GM12878 (cell line): Measurements from ENCODE around the gene CYB561A3. TPM values are rescaled to one million over a fixed set of nuclear protein-coding genes. Genes with fewer than 3 reads are reported as not detected.

Source experiments
- BACH1 ChIP-seq: fragments of 450-650 bp; IDR thresholded peaks from 2 replicates; pipeline ENCODE4 v1.6.1; 2017; ENCODE audit warnings: mild to moderate bottlenecking, borderline replicate concordance
- BHLHE40 ChIP-seq, 2 experiments: fragments of 450-650 bp in 1 of 2; IDR thresholded peaks; 2 replicates each; pipeline ENCODE4 v1.6.1; 2011 to 2017; ENCODE audit warnings: low read depth in 2 of 2, borderline replicate concordance in 1 of 2, improper control_type of control experiment in 1 of 2, low read length in 1 of 2, mild to moderate bottlenecking in 1 of 2
- BMI1 ChIP-seq: fragments of 450-650 bp; IDR thresholded peaks from 2 replicates; pipeline ENCODE4 v1.6.1; 2016; ENCODE audit warnings: mild to moderate bottlenecking, moderate library complexity, borderline replicate concordance
- CHD1 ChIP-seq: IDR thresholded peaks from 2 replicates; pipeline ENCODE4 v1.6.1; 2012; ENCODE audit warnings: low read depth, low read length, improper control_type of control experiment
- CREM ChIP-seq: IDR thresholded peaks from 2 replicates; pipeline ENCODE4 v1.6.1; 2014; ENCODE audit warnings: antibody characterized with exemption, low read depth
- ETV6 ChIP-seq, 2 experiments: fragments of 450-650 bp in 1 of 2; IDR thresholded peaks in 1 of 2; conservative IDR thresholded peaks in 1 of 2; 2 replicates each; pipeline ENCODE4 v1.6.1; 2014; ENCODE audit warnings: antibody characterized with exemption in 1 of 2, borderline replicate concordance in 1 of 2, low read depth in 1 of 2, mild to moderate bottlenecking in 1 of 2, moderate library complexity in 1 of 2
- MEF2A ChIP-seq: IDR thresholded peaks from 2 replicates; pipeline ENCODE4 v1.6.1; 2011; ENCODE audit warnings: low read depth, mild to moderate bottlenecking, low read length, moderate library complexity; ENCODE audit not compliant: insufficient read depth
- NR2C1 ChIP-seq: fragments of 450-650 bp; IDR thresholded peaks from 2 replicates; pipeline ENCODE4 v1.6.1; 2017; ENCODE audit warnings: antibody characterized with exemption, mild to moderate bottlenecking, moderate library complexity
- PAX5 ChIP-seq: IDR thresholded peaks from 2 replicates; pipeline ENCODE4 v1.6.1; 2011; ENCODE audit warnings: low read depth, low read length, borderline replicate concordance
- POLR2AphosphoS5 ChIP-seq: IDR thresholded peaks from 2 replicates; pipeline ENCODE4 v1.6.1; 2011; ENCODE audit warnings: mild to moderate bottlenecking, low read length, inconsistent platforms
- RAD21 ChIP-seq: IDR thresholded peaks from 2 replicates; pipeline ENCODE4 v1.6.1; 2011; ENCODE audit warnings: mild to moderate bottlenecking, low read depth, low read length, moderate library complexity; ENCODE audit not compliant: insufficient read depth
- RB1 ChIP-seq: fragments of 450-650 bp; formaldehyde crosslinking; IDR thresholded peaks from 2 replicates; pipeline ENCODE4 v1.6.1; 2017; ENCODE audit warnings: mild to moderate bottlenecking, borderline replicate concordance
- SPI1 ChIP-seq: IDR thresholded peaks from 2 replicates; pipeline ENCODE4 v1.6.1; 2011; ENCODE audit warnings: low read depth, mild to moderate bottlenecking, low read length, moderate library complexity, borderline replicate concordance; ENCODE audit not compliant: insufficient read depth
- ZNF24 ChIP-seq: fragments of 450-650 bp; IDR thresholded peaks from 2 replicates; pipeline ENCODE4 v1.6.1; 2017; ENCODE audit warnings: antibody characterized with exemption, mild to moderate bottlenecking
- polyA plus RNA-seq, 11 experiments: library from polyadenylated mRNA; depleted of rRNA in 4 of 11; unstranded in 6 of 11; stranded (reverse) in 5 of 11; fragments of >200 nt; fragmentation: Nextera tagmentation in 4 of 11; fragmentation: Illumina TruSeq in 1 of 11; extraction: Ambion mirVana in 4 of 11; extraction: Trizol in 1 of 11; gene quantifications; 1 replicate in 1 of 11; 2 replicates in 10 of 11; pipeline versions ENCODE4 v1.2.1 to v1.2.3, GENCODE V29; 2011 to 2016; ENCODE audit warnings: inconsistent platforms in 2 of 11, missing spikeins in 2 of 11, low read depth in 1 of 11
- total RNA-seq, 4 experiments: library from RNA; depleted of rRNA in 3 of 4; stranded (reverse); fragments of >200 nt in 3 of 4; fragmentation: Illumina TruSeq in 1 of 4; extraction: Trizol in 1 of 4; gene quantifications; 2 replicates each; pipeline versions ENCODE4 v1.2.1 to v1.2.3, GENCODE V29; 2013 to 2021
- TF ChIP-seq, protein P1 (sequence below): fragments of 450-650 bp; IDR thresholded peaks from 2 replicates; pipeline ENCODE4 v1.6.1; 2017; ENCODE audit warnings: mild to moderate bottlenecking
- TF ChIP-seq, protein P2 (sequence below): IDR thresholded peaks from 2 replicates; pipeline ENCODE4 v1.6.1; 2012; ENCODE audit warnings: mild to moderate bottlenecking, low read depth, low read length
- TF ChIP-seq, protein P3 (sequence below): fragments of 450-650 bp; IDR thresholded peaks from 2 replicates; pipeline ENCODE4 v1.6.1; 2014; ENCODE audit warnings: mild to moderate bottlenecking
- TF ChIP-seq, protein P4 (sequence below): IDR thresholded peaks from 2 replicates; pipeline ENCODE4 v1.6.1; 2012; ENCODE audit warnings: low read depth, low read length, improper control_type of control experiment
- TF ChIP-seq, protein P5 (sequence below): fragments of 450-650 bp; IDR thresholded peaks from 2 replicates; pipeline ENCODE4 v1.6.1; 2017; ENCODE audit warnings: antibody characterized with exemption, mild to moderate bottlenecking, moderate library complexity

The CYB561A3 gene
- total and polyA plus RNA-seq, 10 of the 15 experiments (the other 5 are each of a cell fraction or from before 2014, with no cell fraction given) = 40.1 to 169 (median 74.4) TPM

DNA sequence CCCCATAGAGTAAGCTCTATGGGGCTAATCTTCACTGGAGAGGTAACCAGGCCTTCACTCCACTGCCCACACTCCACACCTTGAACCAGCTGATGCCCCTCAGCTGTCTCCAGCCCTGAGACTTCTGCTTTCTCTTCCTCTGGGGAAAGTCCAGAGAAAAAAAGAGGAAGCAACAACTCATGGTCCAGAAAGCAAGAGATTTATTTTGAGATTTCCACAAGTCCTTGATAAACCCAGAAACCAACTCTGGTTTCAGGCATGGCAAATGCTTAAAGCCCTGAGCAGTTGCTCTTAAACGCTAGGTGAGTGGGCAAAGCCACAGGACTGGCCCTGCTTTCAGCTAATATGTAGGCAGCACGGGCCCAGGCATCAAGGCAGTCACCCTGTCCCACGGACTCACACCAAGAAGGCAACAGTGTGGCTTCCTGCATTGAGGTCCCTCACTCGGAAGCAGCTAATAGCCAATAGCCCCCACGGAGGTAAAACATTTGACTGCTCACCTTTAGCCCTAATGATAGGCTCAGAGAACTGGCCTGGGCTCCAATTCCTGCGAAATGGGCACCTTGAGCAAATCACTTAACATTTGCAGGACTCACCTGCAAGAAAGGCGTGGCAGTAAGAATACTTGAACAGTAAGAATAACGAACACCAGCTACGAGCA, 4.3 kb downstream of the CYB561A3 start (continued):
- TF ChIP-seq RB1 (no peak), CHD1 (no peak), ZNF24 (no peak), PAX5 (peak; percentile 86; the same call in 1 of the 2 replicates), CREM (peak; percentile 20; the same call in 1 of the 2 replicates), BACH1 (no peak; the same call in 1 of the 2 replicates), SPI1 (peak; percentile 96), ETV6 (conservative IDR thresholded peaks at IDR 0.05 in 1 of 2, IDR thresholded peaks at IDR 0.05 in 1 of 2; ENCODE audit: borderline replicate concordance in 1 of 2, low read depth in 1 of 2) (peak in 1 of 2 experiments; percentile 27; a peak in 2 of 4 replicates), BHLHE40 (IDR thresholded peaks at IDR 0.05; ENCODE audit: borderline replicate concordance in 1 of 2, low read depth in 2 of 2, low read length in 1 of 2) (peak; percentile 40 to 72; a peak in 3 of 4 replicates), BMI1 (no peak), RAD21 (0 out of 2 replicates have a peak, but pooled peaks have one; percentile 5), POLR2AphosphoS5 (peak; percentile 58), NR2C1 (no peak), MEF2A (peak; percentile 75; the same call in 1 of the 2 replicates)
- TF ChIP-seq, protein P1, sequence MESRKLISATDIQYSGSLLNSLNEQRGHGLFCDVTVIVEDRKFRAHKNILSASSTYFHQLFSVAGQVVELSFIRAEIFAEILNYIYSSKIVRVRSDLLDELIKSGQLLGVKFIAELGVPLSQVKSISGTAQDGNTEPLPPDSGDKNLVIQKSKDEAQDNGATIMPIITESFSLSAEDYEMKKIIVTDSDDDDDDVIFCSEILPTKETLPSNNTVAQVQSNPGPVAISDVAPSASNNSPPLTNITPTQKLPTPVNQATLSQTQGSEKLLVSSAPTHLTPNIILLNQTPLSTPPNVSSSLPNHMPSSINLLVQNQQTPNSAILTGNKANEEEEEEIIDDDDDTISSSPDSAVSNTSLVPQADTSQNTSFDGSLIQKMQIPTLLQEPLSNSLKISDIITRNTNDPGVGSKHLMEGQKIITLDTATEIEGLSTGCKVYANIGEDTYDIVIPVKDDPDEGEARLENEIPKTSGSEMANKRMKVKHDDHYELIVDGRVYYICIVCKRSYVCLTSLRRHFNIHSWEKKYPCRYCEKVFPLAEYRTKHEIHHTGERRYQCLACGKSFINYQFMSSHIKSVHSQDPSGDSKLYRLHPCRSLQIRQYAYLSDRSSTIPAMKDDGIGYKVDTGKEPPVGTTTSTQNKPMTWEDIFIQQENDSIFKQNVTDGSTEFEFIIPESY = no peak
- TF ChIP-seq, protein P2, sequence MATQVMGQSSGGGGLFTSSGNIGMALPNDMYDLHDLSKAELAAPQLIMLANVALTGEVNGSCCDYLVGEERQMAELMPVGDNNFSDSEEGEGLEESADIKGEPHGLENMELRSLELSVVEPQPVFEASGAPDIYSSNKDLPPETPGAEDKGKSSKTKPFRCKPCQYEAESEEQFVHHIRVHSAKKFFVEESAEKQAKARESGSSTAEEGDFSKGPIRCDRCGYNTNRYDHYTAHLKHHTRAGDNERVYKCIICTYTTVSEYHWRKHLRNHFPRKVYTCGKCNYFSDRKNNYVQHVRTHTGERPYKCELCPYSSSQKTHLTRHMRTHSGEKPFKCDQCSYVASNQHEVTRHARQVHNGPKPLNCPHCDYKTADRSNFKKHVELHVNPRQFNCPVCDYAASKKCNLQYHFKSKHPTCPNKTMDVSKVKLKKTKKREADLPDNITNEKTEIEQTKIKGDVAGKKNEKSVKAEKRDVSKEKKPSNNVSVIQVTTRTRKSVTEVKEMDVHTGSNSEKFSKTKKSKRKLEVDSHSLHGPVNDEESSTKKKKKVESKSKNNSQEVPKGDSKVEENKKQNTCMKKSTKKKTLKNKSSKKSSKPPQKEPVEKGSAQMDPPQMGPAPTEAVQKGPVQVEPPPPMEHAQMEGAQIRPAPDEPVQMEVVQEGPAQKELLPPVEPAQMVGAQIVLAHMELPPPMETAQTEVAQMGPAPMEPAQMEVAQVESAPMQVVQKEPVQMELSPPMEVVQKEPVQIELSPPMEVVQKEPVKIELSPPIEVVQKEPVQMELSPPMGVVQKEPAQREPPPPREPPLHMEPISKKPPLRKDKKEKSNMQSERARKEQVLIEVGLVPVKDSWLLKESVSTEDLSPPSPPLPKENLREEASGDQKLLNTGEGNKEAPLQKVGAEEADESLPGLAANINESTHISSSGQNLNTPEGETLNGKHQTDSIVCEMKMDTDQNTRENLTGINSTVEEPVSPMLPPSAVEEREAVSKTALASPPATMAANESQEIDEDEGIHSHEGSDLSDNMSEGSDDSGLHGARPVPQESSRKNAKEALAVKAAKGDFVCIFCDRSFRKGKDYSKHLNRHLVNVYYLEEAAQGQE = no peak
- TF ChIP-seq, protein P3, sequence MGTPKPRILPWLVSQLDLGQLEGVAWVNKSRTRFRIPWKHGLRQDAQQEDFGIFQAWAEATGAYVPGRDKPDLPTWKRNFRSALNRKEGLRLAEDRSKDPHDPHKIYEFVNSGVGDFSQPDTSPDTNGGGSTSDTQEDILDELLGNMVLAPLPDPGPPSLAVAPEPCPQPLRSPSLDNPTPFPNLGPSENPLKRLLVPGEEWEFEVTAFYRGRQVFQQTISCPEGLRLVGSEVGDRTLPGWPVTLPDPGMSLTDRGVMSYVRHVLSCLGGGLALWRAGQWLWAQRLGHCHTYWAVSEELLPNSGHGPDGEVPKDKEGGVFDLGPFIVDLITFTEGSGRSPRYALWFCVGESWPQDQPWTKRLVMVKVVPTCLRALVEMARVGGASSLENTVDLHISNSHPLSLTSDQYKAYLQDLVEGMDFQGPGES = no peak
- TF ChIP-seq, protein P4, sequence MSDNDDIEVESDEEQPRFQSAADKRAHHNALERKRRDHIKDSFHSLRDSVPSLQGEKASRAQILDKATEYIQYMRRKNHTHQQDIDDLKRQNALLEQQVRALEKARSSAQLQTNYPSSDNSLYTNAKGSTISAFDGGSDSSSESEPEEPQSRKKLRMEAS = peak; percentile 28; the same call in 1 of the 2 replicates
- TF ChIP-seq, protein P5, sequence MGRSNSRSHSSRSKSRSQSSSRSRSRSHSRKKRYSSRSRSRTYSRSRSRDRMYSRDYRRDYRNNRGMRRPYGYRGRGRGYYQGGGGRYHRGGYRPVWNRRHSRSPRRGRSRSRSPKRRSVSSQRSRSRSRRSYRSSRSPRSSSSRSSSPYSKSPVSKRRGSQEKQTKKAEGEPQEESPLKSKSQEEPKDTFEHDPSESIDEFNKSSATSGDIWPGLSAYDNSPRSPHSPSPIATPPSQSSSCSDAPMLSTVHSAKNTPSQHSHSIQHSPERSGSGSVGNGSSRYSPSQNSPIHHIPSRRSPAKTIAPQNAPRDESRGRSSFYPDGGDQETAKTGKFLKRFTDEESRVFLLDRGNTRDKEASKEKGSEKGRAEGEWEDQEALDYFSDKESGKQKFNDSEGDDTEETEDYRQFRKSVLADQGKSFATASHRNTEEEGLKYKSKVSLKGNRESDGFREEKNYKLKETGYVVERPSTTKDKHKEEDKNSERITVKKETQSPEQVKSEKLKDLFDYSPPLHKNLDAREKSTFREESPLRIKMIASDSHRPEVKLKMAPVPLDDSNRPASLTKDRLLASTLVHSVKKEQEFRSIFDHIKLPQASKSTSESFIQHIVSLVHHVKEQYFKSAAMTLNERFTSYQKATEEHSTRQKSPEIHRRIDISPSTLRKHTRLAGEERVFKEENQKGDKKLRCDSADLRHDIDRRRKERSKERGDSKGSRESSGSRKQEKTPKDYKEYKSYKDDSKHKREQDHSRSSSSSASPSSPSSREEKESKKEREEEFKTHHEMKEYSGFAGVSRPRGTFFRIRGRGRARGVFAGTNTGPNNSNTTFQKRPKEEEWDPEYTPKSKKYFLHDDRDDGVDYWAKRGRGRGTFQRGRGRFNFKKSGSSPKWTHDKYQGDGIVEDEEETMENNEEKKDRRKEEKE = no peak
